Ascending aorta (tissue), 2 donors: Measurements from ENCODE around the gene PRKCQ. TPM values are rescaled to one million over a fixed set of nuclear protein-coding genes. Genes with fewer than 3 reads are reported as not detected.

Experiments
- DNase-seq, 2 donors: peaks; one replicate each; pipeline ENCODE4 v3.0.0-alpha.2; 2019; ENCODE audit warnings: low spot score in 2 of 2
- H3K27ac ChIP-seq, 2 donors: fragments of 200-600 bp; sonication (generic); one replicate each; pipeline ENCODE4 v1.5.1; 2016 to 2017; ENCODE audit warnings: mild to moderate bottlenecking in 1 of 2
- H3K27me3 ChIP-seq: fragments of 200-600 bp; sonication (generic); one replicate; pipeline ENCODE4 v1.5.1; 2017
- H3K36me3 ChIP-seq, 2 donors: fragments of 200-600 bp; sonication (generic); one replicate each; pipeline ENCODE4 v1.5.1; 2016
- H3K4me1 ChIP-seq, 2 donors: fragments of 200-600 bp; sonication (generic); one replicate each; pipeline ENCODE4 v1.5.1; 2016 to 2017; ENCODE audit warnings: mild to moderate bottlenecking in 1 of 2
- H3K4me3 ChIP-seq, 2 donors: fragments of 200-600 bp; sonication (generic); one replicate each; pipeline ENCODE4 v1.5.1; 2016 to 2017; ENCODE audit warnings: mild to moderate bottlenecking in 1 of 2
- H3K9me3 ChIP-seq, 2 donors: fragments of 200-600 bp; sonication (generic); one replicate each; pipeline ENCODE4 v1.5.1; 2016
- intact Hi-C: fragments of 100-400 bp; cut with DNase I; formaldehyde crosslinking; loops from one replicate; pipeline ENCODE4 v1.15.1; 2023
- total RNA-seq: library from RNA; depleted of rRNA; stranded (reverse); fragments of >200 nt; gene quantifications from one replicate; pipeline ENCODE4 v1.1.0, GENCODE V29; 2016
- TF ChIP-seq, protein P1 (sequence below), 3 experiments: fragments of 200-600 bp in 2 of 3; fragments of 450-650 bp in 1 of 3; sonication (generic) in 2 of 3; IDR thresholded peaks; one replicate each; pipeline ENCODE4 v1.5.1; 2016 to 2019; ENCODE audit warnings: antibody characterized with exemption in 3 of 3, mild to moderate bottlenecking in 1 of 3, moderate library complexity in 1 of 3

The PRKCQ gene
- total RNA-seq, 1 donor from 2014 or later, result not detected

DNA sequence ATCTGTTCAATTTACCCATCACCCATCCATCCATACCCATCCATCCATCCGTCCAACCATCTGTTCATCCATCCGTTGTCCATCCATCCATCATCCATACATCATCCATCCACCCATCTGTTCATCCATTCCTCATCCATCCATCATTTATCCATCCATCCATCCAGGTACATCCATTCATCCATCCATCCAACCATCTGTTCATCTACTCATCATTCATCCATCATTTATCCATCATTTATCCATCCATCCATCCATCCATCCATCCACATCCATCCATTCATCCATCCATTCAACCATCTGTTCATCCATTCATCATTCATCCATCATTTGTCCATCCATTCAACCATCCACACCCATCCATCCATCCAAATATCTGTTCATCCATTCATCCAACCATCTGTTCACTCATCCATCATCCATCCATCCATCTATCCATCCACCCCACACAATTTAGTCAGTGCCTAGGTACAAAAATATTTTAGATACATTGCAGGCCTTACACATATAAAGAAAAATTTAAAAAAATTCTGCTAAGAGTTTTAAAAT, 119.1 kb downstream of the PRKCQ start:
- peaks cover 0 to 6% of the 10 kb centered on the region in 2 donors for H3K9me3 ChIP-seq
- H3K36me3 ChIP-seq, result peaks cover 0 to 12% of the 10 kb centered on the region in 2 donors
- DNase-seq, result no peak
- H3K27me3 ChIP-seq, result no peaks in the 10 kb centered on the region
- no peak overlapping the region for H3K4me3 ChIP-seq
- no peaks in the 10 kb centered on the region for H3K4me1 ChIP-seq
- intact Hi-C loops, result no loop called here
- H3K27ac ChIP-seq, result no peak overlapping the region
- TF ChIP-seq, protein P1, sequence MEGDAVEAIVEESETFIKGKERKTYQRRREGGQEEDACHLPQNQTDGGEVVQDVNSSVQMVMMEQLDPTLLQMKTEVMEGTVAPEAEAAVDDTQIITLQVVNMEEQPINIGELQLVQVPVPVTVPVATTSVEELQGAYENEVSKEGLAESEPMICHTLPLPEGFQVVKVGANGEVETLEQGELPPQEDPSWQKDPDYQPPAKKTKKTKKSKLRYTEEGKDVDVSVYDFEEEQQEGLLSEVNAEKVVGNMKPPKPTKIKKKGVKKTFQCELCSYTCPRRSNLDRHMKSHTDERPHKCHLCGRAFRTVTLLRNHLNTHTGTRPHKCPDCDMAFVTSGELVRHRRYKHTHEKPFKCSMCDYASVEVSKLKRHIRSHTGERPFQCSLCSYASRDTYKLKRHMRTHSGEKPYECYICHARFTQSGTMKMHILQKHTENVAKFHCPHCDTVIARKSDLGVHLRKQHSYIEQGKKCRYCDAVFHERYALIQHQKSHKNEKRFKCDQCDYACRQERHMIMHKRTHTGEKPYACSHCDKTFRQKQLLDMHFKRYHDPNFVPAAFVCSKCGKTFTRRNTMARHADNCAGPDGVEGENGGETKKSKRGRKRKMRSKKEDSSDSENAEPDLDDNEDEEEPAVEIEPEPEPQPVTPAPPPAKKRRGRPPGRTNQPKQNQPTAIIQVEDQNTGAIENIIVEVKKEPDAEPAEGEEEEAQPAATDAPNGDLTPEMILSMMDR (IDR thresholded peaks at IDR 0.05), result no peak

DNA sequence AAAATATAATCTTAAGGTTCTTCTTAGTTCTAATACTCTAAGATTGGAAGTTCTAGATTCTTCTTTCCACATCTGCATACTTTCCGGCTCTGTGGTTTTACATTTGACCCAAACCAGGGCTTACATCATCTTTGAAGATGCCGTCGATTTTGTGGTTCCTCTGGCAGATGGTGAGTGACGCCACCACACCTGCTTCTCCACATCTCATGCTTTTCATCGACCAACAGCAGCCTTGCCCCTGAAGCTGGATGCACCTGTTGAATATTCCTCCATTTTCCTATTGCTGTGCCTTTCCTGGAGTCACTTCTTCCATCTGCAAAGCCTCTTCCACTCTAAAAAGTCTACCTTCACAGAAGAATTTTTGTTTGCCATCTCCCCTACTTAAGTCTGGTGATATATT, 121.3 kb downstream of the PRKCQ start:
- TF ChIP-seq, protein P1 (IDR thresholded peaks at IDR 0.05), result no peak
- Histone ChIP-seq H3K9me3 (peaks cover 0 to 6% of the 10 kb centered on the region in 2 donors), H3K4me1 (no peaks in the 10 kb centered on the region), H3K36me3 (peaks cover 0 to 21% of the 10 kb centered on the region in 2 donors), H3K4me3 (no peak overlapping the region), H3K27me3 (no peaks in the 10 kb centered on the region), H3K27ac (no peak overlapping the region)
- no peak for DNase-seq
- intact Hi-C loops, result no loop called here

DNA sequence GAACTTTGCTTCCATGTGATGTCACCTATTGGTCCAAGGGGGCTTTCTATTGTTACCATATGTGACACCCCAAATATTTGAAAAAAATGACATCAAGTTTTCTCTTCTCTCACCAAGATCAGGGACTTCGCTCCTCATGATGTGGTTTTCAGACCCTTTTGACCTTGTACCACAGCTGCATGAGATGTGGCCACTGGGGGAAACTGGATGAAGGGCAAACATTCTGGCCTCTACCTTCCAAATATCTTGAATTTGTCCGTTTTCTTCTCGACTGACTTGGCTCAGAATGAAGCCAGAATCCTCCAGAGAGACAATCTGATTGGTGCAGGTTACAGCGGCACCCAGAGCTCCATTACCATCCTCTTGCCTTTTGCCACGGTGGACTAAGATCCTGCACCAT, 122.7 kb downstream of the PRKCQ start:
- no peaks in the 10 kb centered on the region for H3K4me1 ChIP-seq
- intact Hi-C loops, result no loop called here
- peaks cover 0 to 21% of the 10 kb centered on the region in 2 donors for H3K36me3 ChIP-seq
- H3K9me3 ChIP-seq, result peaks cover 0 to 6% of the 10 kb centered on the region in 2 donors
- no peak overlapping the region for H3K4me3 ChIP-seq
- no peak overlapping the region for H3K27ac ChIP-seq
- DNase-seq, result no peak
- TF ChIP-seq, protein P1 (IDR thresholded peaks at IDR 0.05), result no peak
- no peaks in the 10 kb centered on the region for H3K27me3 ChIP-seq

DNA sequence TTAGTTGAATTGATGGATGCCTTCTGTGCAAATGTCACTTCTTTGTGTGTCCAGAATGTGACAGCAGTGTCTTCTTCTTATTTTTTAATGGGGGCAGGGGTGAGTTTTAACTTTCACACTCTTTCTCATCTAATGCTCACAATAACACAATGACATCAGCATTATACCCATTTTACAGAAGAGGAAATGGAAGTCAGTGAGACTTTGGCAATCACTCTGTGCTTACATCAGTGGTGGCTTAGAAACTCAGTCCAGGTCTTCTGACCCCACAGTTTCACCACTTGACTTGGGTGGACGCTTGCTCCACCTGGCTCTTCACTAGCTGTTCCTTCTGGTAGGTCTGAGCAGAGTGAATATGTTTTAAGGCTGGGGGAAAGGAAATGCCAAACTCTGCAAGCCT, 124.0 kb downstream of the PRKCQ start:
- Histone ChIP-seq H3K9me3 (peaks cover 0 to 6% of the 10 kb centered on the region in 2 donors), H3K4me1 (no peaks in the 10 kb centered on the region), H3K27ac (no peak overlapping the region), H3K4me3 (no peak overlapping the region), H3K27me3 (no peaks in the 10 kb centered on the region), H3K36me3 (peaks cover 0 to 21% of the 10 kb centered on the region in 2 donors)
- intact Hi-C loops, result no loop called here
- TF ChIP-seq, protein P1 (IDR thresholded peaks at IDR 0.05), result no peak
- DNase-seq, result no peak

DNA sequence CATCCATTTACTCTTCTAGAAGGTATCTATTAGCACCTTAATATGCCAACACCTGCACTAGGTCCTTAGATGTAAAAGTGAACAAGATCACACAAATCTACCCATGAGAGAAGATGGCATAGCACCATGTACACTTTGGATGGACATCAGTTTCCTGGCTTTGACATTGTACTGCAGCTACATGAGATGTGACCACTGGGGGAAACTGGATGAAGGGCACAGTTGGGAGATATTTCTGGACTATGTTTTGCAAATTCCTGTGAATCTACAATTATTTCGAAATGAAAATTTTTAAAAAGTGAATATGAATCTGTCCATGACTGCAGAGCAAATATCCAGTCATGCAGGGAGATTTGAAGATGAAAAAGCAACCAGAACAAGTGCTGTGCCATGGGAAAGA, 124.5 kb downstream of the PRKCQ start:
- Histone ChIP-seq H3K4me1 (no peaks in the 10 kb centered on the region), H3K36me3 (peaks cover 0 to 21% of the 10 kb centered on the region in 2 donors), H3K27me3 (no peaks in the 10 kb centered on the region), H3K9me3 (peaks cover 0 to 6% of the 10 kb centered on the region in 2 donors), H3K4me3 (no peak overlapping the region), H3K27ac (no peak overlapping the region)
- no peak for DNase-seq
- TF ChIP-seq, protein P1 (IDR thresholded peaks at IDR 0.05), result no peak
- intact Hi-C loops, result no loop called here

DNA sequence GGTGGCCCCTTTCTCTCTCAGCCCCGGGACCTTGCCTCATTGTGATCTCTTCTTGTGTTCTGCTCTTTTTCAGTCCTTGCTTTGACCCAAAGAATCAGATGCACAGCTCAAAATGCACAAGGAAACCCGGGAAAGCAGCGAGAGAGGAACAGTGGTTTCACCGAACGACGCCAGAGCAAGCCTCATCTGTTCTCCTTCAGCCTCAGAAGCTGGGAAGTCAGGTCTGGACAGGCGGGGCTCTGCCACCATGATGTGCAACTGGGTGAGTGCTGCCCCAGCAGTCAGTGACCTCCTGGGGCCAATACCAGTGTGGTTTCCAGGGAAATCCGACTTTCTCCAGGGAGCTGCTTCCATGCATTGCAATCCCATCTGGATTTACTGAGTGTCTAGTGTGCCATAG, 133.4 kb downstream of the PRKCQ start:
- TF ChIP-seq, protein P1 (IDR thresholded peaks at IDR 0.05), result no peak
- peak in 1 of 2 donors; percentile 34 for DNase-seq
- peaks cover 2 to 22% of the 10 kb centered on the region in 2 donors for H3K36me3 ChIP-seq
- no peak overlapping the region for H3K4me3 ChIP-seq
- H3K27ac ChIP-seq, result no peak overlapping the region
- no peaks in the 10 kb centered on the region for H3K27me3 ChIP-seq
- H3K4me1 ChIP-seq, result no peaks in the 10 kb centered on the region
- no peaks in the 10 kb centered on the region for H3K9me3 ChIP-seq
- intact Hi-C loops, result no loop called here
